Measurements from ENCODE around the gene PCDHGA6.
"Not testable (repeated sequence)": the region's sequence is repeated elsewhere in the genome, so short reads cannot be mapped to it uniquely, and the experiment has no call there.

Gene PCDHGA6

GRCh38 chr5:141394401-141395187 lies 20.9 kb downstream of the PCDHGA6 start:
- FAIRE-seq = not testable (repeated sequence)

GRCh38 chr5:141397756-141398551 lies 24.3 kb downstream of the PCDHGA6 start, which contains the start of gene PCDHGB5:
PCDHGB5 (plus strand) TSS chr5:141397947; CDS start chr5:141398128, 181 bp downstream.
- not testable (repeated sequence) for FAIRE-seq

DNA sequence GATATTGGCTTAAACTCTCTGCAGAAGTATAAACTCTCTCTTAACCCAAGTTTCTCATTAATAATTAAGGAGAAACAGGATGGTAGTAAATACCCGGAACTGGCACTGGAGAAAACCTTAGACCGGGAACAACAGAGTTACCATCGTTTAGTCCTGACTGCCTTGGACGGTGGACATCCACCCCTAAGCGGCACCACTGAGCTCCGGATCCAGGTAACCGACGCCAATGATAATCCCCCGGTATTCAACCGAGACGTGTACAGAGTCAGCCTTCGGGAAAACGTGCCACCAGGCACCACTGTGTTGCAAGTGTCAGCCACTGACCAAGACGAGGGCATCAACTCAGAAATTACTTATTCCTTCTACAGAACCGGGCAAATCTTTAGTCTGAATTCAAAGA lies 24.9 kb downstream of the PCDHGA6 start:
- no peak for FAIRE-seq

- FAIRE-seq = no peak
Measured at GRCh38 chr5:141399555-141400258, 26.0 kb downstream of the PCDHGA6 start.

DNA sequence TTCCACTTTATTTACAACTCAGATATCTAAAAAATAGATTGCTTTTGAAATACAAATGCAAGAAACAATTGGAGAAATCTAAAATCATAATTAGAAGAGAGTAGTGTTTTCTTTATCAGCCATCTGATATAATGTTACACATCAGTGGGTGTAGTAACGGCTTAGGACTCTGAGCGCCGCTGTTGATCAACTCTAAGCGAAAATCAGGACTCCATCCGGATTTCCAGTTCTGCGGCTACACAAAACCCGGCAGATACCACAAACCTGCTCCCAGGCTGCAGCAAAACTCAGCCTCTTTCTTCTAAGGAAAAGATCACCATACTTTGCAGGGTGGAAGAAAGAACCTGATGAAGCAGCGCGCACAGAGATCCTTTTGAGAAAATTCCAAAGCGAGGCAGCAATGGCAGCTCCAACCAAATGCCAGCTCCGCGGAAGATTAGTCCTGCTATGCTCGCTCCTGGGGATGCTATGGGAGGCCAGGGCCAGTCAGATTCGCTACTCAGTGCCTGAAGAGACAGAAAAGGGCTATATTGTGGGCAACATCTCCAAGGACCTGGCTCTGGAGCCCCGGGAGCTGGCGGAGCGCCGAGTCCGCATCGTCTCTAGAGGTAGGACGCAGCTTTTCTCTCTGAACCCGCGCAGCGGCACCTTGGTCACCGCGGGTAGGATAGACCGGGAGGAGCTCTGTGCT lies 29.0 kb downstream of the PCDHGA6 start, which contains the start of gene PCDHGA9:
Gene PCDHGA9 (plus strand): TSS at position 226 of the 691 bp plus-strand sequence. CDS start 175 bp downstream, at position 401.
- FAIRE-seq = no peak

GRCh38 chr5:141403387-141403786 lies 29.7 kb downstream of the PCDHGA6 start:
- FAIRE-seq = no peak

- not testable (repeated sequence) for FAIRE-seq
Measured at GRCh38 chr5:141407790-141408505, 34.3 kb downstream of the PCDHGA6 start, which contains the start of gene PCDHGB6. PCDHGB6 (plus strand) TSS chr5:141408021; CDS start chr5:141408203, 182 bp downstream.

- FAIRE-seq = no peak
Measured at GRCh38 chr5:141409598-141410306, 36.1 kb downstream of the PCDHGA6 start.

GRCh38 chr5:141411575-141411974 lies 37.9 kb downstream of the PCDHGA6 start:
- no peak for FAIRE-seq

DNA sequence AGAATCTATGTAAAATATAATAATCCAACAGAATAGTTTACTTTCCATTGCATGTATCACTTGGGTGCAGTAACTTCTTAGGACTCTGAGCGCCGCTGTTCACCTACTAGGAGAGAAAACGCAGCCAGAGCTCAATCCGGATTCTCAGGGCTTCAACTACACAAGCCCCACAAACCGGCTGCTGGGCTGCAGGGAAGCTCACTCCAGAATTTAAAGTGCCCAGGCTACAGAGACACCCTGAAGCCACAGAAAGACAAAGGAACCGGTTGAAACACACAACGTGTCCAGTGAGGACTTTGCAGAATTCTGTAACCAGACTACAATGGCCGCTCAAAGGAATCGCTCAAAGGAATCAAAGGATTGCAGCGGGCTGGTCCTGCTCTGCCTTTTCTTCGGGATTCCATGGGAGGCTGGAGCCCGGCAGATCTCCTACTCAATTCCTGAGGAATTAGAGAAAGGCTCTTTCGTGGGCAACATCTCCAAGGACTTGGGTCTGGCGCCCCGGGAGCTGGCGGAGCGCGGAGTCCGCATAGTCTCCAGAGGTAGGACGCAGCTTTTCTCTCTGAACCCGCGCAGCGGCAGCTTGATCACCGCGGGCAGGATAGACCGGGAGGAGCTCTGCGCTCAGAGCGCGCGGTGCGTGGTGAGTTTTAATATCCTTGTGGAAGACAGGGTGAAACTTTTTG lies 39.3 kb downstream of the PCDHGA6 start, which contains the start of gene PCDHGA10:
Gene PCDHGA10 (plus strand): TSS at position 134 of the 686 bp plus-strand sequence. CDS start 189 bp downstream, at position 323.
- no peak for FAIRE-seq

DNA sequence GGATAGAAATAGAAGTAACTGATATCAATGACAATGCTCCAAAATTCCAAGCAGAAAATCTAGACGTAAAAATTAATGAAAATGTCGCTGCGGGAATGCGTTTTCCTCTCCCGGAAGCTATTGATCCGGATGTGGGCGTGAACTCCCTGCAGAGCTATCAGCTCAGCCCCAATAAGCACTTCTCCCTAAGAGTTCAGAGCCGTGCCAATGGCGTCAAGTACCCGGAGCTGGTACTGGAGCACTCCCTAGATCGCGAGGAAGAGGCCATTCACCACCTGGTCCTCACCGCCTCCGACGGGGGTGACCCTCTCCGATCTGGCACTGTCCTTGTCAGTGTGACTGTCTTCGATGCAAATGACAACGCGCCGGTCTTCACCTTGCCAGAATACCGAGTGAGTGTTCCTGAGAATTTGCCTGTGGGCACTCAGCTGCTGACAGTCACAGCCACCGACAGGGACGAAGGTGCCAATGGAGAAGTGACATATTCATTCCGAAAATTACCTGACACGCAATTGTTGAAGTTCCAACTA lies 39.9 kb downstream of the PCDHGA6 start:
- FAIRE-seq = no peak

GRCh38 chr5:141414548-141415274 lies 41.0 kb downstream of the PCDHGA6 start:
- FAIRE-seq = not testable (repeated sequence)

DNA sequence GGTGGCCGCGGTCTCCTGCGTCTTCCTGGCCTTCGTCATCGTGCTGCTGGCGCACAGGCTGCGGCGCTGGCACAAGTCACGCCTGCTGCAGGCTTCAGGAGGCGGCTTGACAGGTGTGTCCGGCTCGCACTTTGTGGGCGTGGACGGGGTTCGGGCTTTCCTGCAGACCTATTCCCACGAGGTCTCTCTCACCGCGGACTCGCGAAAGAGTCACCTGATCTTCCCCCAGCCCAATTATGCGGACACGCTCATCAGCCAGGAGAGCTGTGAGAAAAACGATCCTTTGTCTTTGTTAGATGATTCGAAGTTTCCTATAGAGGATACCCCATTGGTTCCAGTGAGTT lies 41.6 kb downstream of the PCDHGA6 start:
- FAIRE-seq = not testable (repeated sequence)

DNA sequence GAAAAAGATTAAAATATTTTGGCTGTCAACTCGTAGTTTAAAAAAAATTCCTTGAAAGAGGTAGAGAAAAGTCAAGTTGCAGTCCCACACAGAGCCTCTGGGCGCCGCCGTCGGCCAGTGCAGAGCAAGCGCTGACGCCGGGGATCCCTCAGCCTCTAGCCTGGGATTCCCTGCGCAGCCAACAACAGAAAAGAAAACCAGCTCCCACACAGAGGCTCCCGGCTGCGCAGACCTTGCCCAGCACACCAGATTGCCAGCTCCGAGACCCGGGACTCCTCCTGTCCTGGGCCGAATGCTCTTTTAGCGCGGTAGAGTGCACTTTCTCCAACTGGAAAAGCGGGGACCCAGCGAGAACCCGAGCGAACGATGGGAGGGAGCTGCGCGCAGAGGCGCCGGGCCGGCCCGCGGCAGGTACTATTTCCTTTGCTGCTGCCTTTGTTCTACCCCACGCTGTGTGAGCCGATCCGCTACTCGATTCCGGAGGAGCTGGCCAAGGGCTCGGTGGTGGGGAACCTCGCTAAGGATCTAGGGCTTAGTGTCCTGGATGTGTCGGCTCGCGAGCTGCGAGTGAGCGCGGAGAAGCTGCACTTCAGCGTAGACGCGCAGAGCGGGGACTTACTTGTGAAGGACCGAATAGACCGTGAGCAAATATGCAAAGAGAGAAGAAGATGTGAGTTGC lies 43.9 kb downstream of the PCDHGA6 start, which contains the start of gene PCDHGB7:
Gene PCDHGB7 (plus strand): TSS at position 184 of the 679 bp plus-strand sequence. CDS start 183 bp downstream, at position 367.
- not testable (repeated sequence) for FAIRE-seq

GRCh38 chr5:141419074-141419880 lies 45.6 kb downstream of the PCDHGA6 start:
- no peak for FAIRE-seq

DNA sequence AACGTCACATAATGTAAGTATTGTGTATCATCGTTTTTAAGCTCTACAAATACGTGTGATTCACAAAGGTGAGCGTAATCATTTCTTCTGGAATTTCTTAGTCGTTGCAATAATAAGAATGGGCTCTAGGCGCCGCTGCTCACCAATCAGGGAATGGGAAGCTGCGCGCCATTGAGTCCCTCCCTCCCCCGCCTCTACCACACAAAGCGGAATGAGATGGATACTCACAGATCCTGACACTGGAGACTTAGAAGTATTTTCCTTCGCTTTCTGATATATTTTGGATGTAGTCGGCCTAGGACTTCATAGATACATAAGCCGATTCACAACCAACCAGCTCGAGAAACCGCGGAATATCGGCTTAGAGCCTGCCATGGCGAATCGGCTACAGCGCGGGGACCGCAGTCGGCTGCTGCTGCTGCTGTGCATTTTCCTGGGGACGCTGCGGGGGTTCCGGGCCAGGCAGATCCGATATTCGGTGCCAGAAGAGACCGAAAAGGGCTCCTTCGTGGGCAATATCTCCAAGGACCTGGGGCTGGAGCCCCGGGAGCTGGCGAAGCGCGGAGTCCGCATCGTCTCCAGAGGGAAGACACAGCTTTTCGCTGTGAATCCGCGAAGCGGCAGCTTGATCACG lies 47.3 kb downstream of the PCDHGA6 start, which contains the start of gene PCDHGA11:
Gene PCDHGA11 (plus strand): TSS at position 197 of the 634 bp plus-strand sequence. CDS start 177 bp downstream, at position 374.
- no peak for FAIRE-seq

- no peak for FAIRE-seq
Measured at GRCh38 chr5:141421489-141421855, 47.8 kb downstream of the PCDHGA6 start.

Measured in endometrium (tissue), 2 donors.